Activated naive CD8-positive, alpha-beta T cell treated with anti-CD3 and anti-CD28 coated beads, Interleukin-2, amount 50 U/mL, for 24 hours (primary cell): ENCODE measurements around the gene TIMP1.
A peak's percentile ranks its signal among the peaks of the same experiment; 100 is the strongest.
"Not testable (repeated sequence)": the region's sequence is repeated elsewhere in the genome, so short reads cannot be mapped to it uniquely, and the experiment has no call there.

ENCODE experiments used
- ATAC-seq: fragments of 150-1000 bp; cut with Tn5 transposase; one replicate; pipeline ENCODE4 v1.10.0; 2021
- DNase-seq: peaks from one replicate; pipeline ENCODE4 v3.0.0; 2021
- H3K27ac Mint-ChIP-seq: one replicate; pipeline ENCODE4 v1.8.0; 2021; ENCODE audit warnings: mild to moderate bottlenecking, mixed read lengths
- H3K27me3 Mint-ChIP-seq: one replicate; pipeline ENCODE4 v1.8.0; 2021; ENCODE audit warnings: mixed read lengths
- H3K36me3 Mint-ChIP-seq: one replicate; pipeline ENCODE4 v1.8.0; 2021; ENCODE audit warnings: low read depth, mixed read lengths
- H3K4me1 Mint-ChIP-seq: one replicate; pipeline ENCODE4 v1.8.0; 2021; ENCODE audit warnings: mixed read lengths
- H3K4me3 Mint-ChIP-seq: one replicate; pipeline ENCODE4 v1.8.0; 2021; ENCODE audit warnings: mild to moderate bottlenecking, moderate library complexity, mixed read lengths
- H3K9me3 Mint-ChIP-seq: one replicate; pipeline ENCODE4 v1.8.0; 2021; ENCODE audit warnings: mixed read lengths

Gene TIMP1

DNA sequence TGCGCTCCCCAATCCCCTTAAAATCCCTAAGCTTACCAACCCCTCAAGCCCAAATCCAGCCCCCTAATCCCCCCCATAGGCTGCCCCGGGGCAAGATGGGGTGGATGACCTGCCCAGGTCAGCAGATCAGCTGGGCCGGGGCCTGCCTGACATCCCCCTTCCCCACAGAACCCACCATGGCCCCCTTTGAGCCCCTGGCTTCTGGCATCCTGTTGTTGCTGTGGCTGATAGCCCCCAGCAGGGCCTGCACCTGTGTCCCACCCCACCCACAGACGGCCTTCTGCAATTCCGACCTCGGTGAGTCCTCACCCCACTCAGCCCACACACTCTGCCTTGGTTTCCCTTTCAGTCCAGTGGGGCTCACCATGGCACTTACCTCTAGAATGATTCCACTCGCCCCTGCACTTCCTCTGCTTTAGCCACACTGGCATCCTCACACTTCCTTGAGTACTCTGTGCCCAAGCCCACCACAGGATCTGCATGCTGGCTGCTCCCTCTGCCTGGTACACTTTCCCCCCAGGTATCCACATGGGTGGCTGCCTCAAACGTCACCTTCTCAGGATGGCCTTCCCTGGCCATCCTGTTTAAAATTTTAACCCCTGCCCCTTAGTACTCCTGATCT, 1.1 kb downstream of the TIMP1 start:
- Mint-ChIP-seq H3K27me3 (peaks cover 2% of the 10 kb centered on the region), H3K36me3 (no peaks in the 10 kb centered on the region), H3K27ac (peak overlapping the region; percentile 53), H3K4me3 (peak overlapping the region; percentile 46), H3K9me3 (no peaks in the 10 kb centered on the region), H3K4me1 (peaks cover 44% of the 10 kb centered on the region)
- DNase-seq = no peak
- no peak for ATAC-seq

- no peaks in the 10 kb centered on the region for H3K36me3 Mint-ChIP-seq
- no peak for DNase-seq
- H3K4me1 Mint-ChIP-seq = peaks cover 37% of the 10 kb centered on the region
- H3K27me3 Mint-ChIP-seq = peaks cover 2% of the 10 kb centered on the region
- no peak overlapping the region for H3K27ac Mint-ChIP-seq
- ATAC-seq = peak; percentile 12
- no peak overlapping the region for H3K4me3 Mint-ChIP-seq
- H3K9me3 Mint-ChIP-seq = no peaks in the 10 kb centered on the region
Measured at GRCh38 chrX:47584714-47585113, 2.5 kb downstream of the TIMP1 start.

GRCh38 chrX:47585273-47585672, 3.0 kb downstream of the TIMP1 start:
- no peaks in the 10 kb centered on the region for H3K36me3 Mint-ChIP-seq
- H3K27ac Mint-ChIP-seq = no peak overlapping the region
- H3K4me3 Mint-ChIP-seq = no peak overlapping the region
- DNase-seq = no peak
- ATAC-seq = no peak
- peaks cover 35% of the 10 kb centered on the region for H3K4me1 Mint-ChIP-seq
- H3K9me3 Mint-ChIP-seq = no peaks in the 10 kb centered on the region
- peaks cover 2% of the 10 kb centered on the region for H3K27me3 Mint-ChIP-seq

GRCh38 chrX:47586043-47586787, 4.0 kb downstream of the TIMP1 start:
- no peaks in the 10 kb centered on the region for H3K36me3 Mint-ChIP-seq
- H3K27ac Mint-ChIP-seq = no peak overlapping the region
- no peak for DNase-seq
- peaks cover 30% of the 10 kb centered on the region for H3K4me1 Mint-ChIP-seq
- no peak for ATAC-seq
- H3K9me3 Mint-ChIP-seq = no peaks in the 10 kb centered on the region
- H3K27me3 Mint-ChIP-seq = peaks cover 2% of the 10 kb centered on the region
- H3K4me3 Mint-ChIP-seq = no peak overlapping the region

GRCh38 chrX:47587091-47587891, 5.1 kb downstream of the TIMP1 start:
- ATAC-seq = no peak
- no peak overlapping the region for H3K4me3 Mint-ChIP-seq
- H3K4me1 Mint-ChIP-seq = peaks cover 22% of the 10 kb centered on the region
- no peak for DNase-seq
- no peak overlapping the region for H3K27ac Mint-ChIP-seq
- H3K36me3 Mint-ChIP-seq = no peaks in the 10 kb centered on the region
- no peaks in the 10 kb centered on the region for H3K9me3 Mint-ChIP-seq
- H3K27me3 Mint-ChIP-seq = no peaks in the 10 kb centered on the region

GRCh38 chrX:47587906-47588735, 5.9 kb downstream of the TIMP1 start:
- peaks cover 19% of the 10 kb centered on the region for H3K4me1 Mint-ChIP-seq
- no peak overlapping the region for H3K27ac Mint-ChIP-seq
- DNase-seq (no peak), ATAC-seq (no peak)
- H3K27me3 Mint-ChIP-seq = no peaks in the 10 kb centered on the region
- no peaks in the 10 kb centered on the region for H3K9me3 Mint-ChIP-seq
- H3K36me3 Mint-ChIP-seq = no peaks in the 10 kb centered on the region
- no peak overlapping the region for H3K4me3 Mint-ChIP-seq

- Mint-ChIP-seq H3K4me3 (no peak overlapping the region), H3K9me3 (no peaks in the 10 kb centered on the region), H3K36me3 (no peaks in the 10 kb centered on the region), H3K27ac (no peak overlapping the region), H3K4me1 (peaks cover 5% of the 10 kb centered on the region), H3K27me3 (no peaks in the 10 kb centered on the region)
- DNase-seq = no peak
- no peak for ATAC-seq
Measured at GRCh38 chrX:47590984-47591383, 8.7 kb downstream of the TIMP1 start.

GRCh38 chrX:47593522-47593921, 11.3 kb downstream of the TIMP1 start:
- no peak overlapping the region for H3K27ac Mint-ChIP-seq
- H3K4me3 Mint-ChIP-seq = no peak overlapping the region
- no peaks in the 10 kb centered on the region for H3K27me3 Mint-ChIP-seq
- H3K36me3 Mint-ChIP-seq = peaks cover 2% of the 10 kb centered on the region
- peaks cover 10% of the 10 kb centered on the region for H3K9me3 Mint-ChIP-seq
- no peak for DNase-seq
- ATAC-seq = no peak
- peaks cover 8% of the 10 kb centered on the region for H3K4me1 Mint-ChIP-seq

DNA sequence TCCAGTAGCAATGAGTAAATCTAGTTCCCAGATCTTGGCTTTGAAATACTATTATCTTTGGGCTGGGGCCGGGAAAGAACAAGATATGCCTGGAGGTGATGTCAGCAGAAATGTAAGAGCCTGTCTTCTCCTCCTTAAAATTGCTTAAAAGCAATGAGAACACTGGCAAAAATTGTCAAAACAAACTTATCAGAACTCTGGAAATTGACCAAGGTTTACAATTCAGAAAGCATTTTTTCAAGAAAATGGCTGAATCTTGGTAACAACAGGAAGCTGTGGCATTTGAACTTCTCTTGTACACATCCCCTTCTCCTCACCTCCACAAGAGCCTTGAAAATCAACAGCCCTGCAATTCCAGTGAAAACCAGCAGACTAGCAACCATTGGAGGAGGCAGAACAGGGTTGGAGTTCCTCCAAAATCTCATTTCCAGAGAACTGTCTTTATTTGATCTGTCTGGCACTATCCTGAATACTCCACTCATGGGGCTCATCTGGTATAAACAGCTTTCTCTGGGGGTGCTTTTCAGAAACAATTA, 13.5 kb downstream of the TIMP1 start:
- peaks cover 2% of the 10 kb centered on the region for H3K36me3 Mint-ChIP-seq
- no peak for DNase-seq
- ATAC-seq = no peak
- H3K27me3 Mint-ChIP-seq = no peaks in the 10 kb centered on the region
- peaks cover 14% of the 10 kb centered on the region for H3K9me3 Mint-ChIP-seq
- H3K27ac Mint-ChIP-seq = no peak overlapping the region
- H3K4me3 Mint-ChIP-seq = no peak overlapping the region
- H3K4me1 Mint-ChIP-seq = peaks cover 8% of the 10 kb centered on the region

GRCh38 chrX:47596256-47596655, 14.0 kb downstream of the TIMP1 start:
- ATAC-seq (no peak), DNase-seq (no peak)
- Mint-ChIP-seq H3K4me3 (no peak overlapping the region), H3K9me3 (peaks cover 15% of the 10 kb centered on the region), H3K4me1 (peaks cover 8% of the 10 kb centered on the region), H3K27ac (no peak overlapping the region), H3K27me3 (no peaks in the 10 kb centered on the region), H3K36me3 (peaks cover 2% of the 10 kb centered on the region)

DNA sequence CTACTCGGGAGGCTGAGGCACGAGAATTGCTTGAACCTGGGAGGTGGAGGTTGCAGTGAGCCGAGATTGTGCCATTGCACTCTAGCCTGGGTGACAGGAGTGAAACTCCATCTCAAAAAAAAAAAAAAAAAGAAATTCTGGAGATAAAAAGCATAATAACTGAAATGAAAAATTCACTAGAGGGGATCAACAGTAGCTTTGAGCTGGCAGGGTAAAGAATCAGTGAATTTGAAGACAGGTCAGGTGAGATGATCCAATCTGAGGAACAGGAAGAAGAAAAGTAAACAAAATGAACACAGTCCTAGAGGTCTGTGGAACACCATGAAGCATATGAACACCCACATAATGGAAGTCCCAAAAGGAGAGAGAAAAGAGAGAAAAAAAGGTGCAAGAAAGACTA, 15.0 kb downstream of the TIMP1 start:
- H3K4me3 Mint-ChIP-seq = no peak overlapping the region
- peaks cover 8% of the 10 kb centered on the region for H3K4me1 Mint-ChIP-seq
- H3K27me3 Mint-ChIP-seq = no peaks in the 10 kb centered on the region
- ATAC-seq (no peak), DNase-seq (no peak)
- peaks cover 15% of the 10 kb centered on the region for H3K9me3 Mint-ChIP-seq
- peaks cover 2% of the 10 kb centered on the region for H3K36me3 Mint-ChIP-seq
- H3K27ac Mint-ChIP-seq = no peak overlapping the region

DNA sequence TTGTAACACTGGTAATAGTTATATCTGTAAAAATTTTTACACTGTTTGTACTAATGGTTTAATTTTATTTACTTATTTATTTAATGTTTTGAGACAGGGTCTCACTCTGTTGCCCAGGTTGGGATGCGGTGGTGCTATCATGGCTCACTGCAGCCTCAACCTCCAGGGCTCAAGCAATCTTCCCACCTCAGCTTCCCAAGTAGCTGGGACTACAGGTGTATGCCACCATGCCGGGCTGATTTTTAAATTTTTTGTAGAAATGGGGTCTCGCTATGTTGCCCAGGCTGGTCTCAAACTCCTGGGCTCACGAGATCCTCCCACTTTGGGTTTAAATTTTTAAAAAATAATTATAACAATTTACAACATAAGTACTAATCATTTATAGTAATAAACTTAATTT, 20.9 kb downstream of the TIMP1 start:
- H3K4me3 Mint-ChIP-seq, ATAC-seq, H3K27me3 Mint-ChIP-seq, H3K36me3 Mint-ChIP-seq, H3K4me1 Mint-ChIP-seq, H3K9me3 Mint-ChIP-seq, H3K27ac Mint-ChIP-seq, DNase-seq: not testable (repeated sequence)

DNA sequence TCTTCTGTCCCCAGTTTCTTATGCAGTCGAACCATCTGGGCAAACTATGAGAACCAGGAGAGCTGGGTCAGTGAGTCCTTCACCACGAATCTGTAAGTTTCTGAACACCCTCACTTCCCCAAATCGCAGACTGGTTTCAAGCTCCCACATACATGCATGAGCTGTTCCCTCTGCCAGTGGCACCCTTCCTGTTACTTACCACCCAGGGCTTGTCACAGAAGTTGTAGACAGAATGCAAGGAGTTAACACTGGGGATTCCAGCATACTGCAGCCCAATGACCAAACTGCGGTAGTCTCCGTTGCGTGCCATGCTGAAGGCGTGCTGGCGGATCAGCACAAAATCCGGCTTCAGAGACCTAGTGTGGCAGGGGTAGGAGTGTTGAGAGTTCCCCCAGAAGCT, 22.8 kb downstream of the TIMP1 start:
- Mint-ChIP-seq H3K36me3 (no peaks in the 10 kb centered on the region), H3K4me3 (no peak overlapping the region), H3K27me3 (no peaks in the 10 kb centered on the region), H3K4me1 (peaks cover 4% of the 10 kb centered on the region), H3K9me3 (peaks cover 5% of the 10 kb centered on the region), H3K27ac (no peak overlapping the region)
- ATAC-seq (no peak), DNase-seq (no peak)

DNA sequence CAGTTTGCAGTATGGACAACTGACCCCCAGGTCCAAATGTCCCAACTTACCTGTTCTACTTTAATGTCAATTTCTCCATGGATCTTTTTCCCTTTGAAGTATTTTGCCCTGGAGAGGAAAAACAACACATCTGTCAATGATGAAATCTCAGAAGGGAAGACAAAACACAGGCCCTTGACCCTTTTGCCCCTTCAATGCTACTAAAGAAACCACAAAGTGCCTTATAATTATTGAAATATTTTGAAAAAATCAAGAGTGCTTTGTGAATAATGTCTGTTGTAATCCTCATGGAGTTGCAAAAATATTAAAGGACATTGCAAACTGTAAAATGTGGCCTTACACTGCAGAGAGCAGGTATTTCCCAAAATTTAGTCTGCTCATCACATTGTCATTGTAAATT, 24.9 kb downstream of the TIMP1 start:
- H3K4me3 Mint-ChIP-seq = no peak overlapping the region
- DNase-seq (no peak), ATAC-seq (no peak)
- H3K27ac Mint-ChIP-seq = no peak overlapping the region
- H3K4me1 Mint-ChIP-seq = peaks cover 4% of the 10 kb centered on the region
- H3K36me3 Mint-ChIP-seq = no peaks in the 10 kb centered on the region
- no peaks in the 10 kb centered on the region for H3K27me3 Mint-ChIP-seq
- H3K9me3 Mint-ChIP-seq = no peaks in the 10 kb centered on the region
